Measurements from ENCODE around the gene CDKN3. TPM values are rescaled to one million over a fixed set of nuclear protein-coding genes. Genes with fewer than 3 reads are reported as not detected.
A peak's percentile ranks its signal among the peaks of the same experiment; 100 is the strongest.
"Not testable (repeated sequence)": the region's sequence is repeated elsewhere in the genome, so short reads cannot be mapped to it uniquely, and the experiment has no call there.

Gene CDKN3
- polyA plus RNA-seq, 1 donor: 15.1 TPM

- peak; percentile 12 to 37 for DNase-seq
- H3K4me3 ChIP-seq (ENCODE audit: low read length): no peak overlapping the region
- H3K9me3 ChIP-seq (ENCODE audit: control insufficient read depth, low read depth, low read length): no peaks in the 10 kb centered on the region
- H3K27ac ChIP-seq (ENCODE audit: low read length): no peak overlapping the region
- 40% methylated on average over 2 of the region's 7 CpGs for WGBS (ENCODE audit: insufficient coverage, low lambda C conversion rate)
- H3K4me1 ChIP-seq (ENCODE audit: control insufficient read depth, insufficient read depth, low read length): peaks cover 5% of the 10 kb centered on the region
- H3K27me3 ChIP-seq (ENCODE audit: control insufficient read depth, insufficient read depth, low read length): no peaks in the 10 kb centered on the region
- H3K36me3 ChIP-seq (ENCODE audit: control insufficient read depth, insufficient read depth, low read length): peaks cover 4% of the 10 kb centered on the region
Observed at GRCh38 chr14:54420478-54421142, 23.8 kb downstream of the CDKN3 start.

DNA sequence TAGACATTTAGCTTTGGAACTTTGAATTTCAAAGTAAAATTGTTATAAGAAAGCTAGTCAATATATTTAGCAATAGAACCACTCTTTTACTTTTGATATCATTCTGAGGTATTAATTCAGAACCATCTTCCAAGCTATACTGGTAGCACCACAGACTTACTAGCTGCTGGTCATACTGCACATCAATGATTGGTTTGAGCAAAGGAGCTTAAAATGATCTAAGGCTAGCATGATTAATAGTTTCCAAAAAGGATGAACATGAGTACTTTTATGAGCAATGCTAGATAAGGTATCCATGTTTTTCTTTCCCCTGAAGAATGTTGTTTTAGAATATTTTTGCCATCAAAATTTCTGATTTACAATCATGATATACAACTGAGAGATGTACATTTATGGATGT lies 27.2 kb downstream of the CDKN3 start:
- Histone ChIP-seq H3K36me3 (ENCODE audit: control insufficient read depth, insufficient read depth, low read length) (peaks cover 12% of the 10 kb centered on the region), H3K9me3 (ENCODE audit: control insufficient read depth, low read depth, low read length) (no peaks in the 10 kb centered on the region)

GRCh38 chr14:54424479-54424901 lies 27.7 kb downstream of the CDKN3 start:
- peaks cover 5% of the 10 kb centered on the region for H3K4me1 ChIP-seq (ENCODE audit: control insufficient read depth, insufficient read depth, low read length)
- no peaks in the 10 kb centered on the region for H3K9me3 ChIP-seq (ENCODE audit: control insufficient read depth, low read depth, low read length)
- no peaks in the 10 kb centered on the region for H3K27me3 ChIP-seq (ENCODE audit: control insufficient read depth, insufficient read depth, low read length)
- no peak overlapping the region for H3K27ac ChIP-seq (ENCODE audit: low read length)
- H3K4me3 ChIP-seq (ENCODE audit: low read length): no peak overlapping the region
- peak in 1 of 2 donors; percentile 20 for DNase-seq
- peaks cover 15% of the 10 kb centered on the region for H3K36me3 ChIP-seq (ENCODE audit: control insufficient read depth, insufficient read depth, low read length)
- 34% methylated on average over 4 of the region's 4 CpGs for WGBS (ENCODE audit: insufficient coverage, low lambda C conversion rate)

More for the DNA sequence above, 27.2 kb downstream of the CDKN3 start:
- Histone ChIP-seq H3K4me3 (ENCODE audit: low read length) (no peak overlapping the region), H3K4me1 (ENCODE audit: control insufficient read depth, insufficient read depth, low read length) (peaks cover 5% of the 10 kb centered on the region), H3K27ac (ENCODE audit: low read length) (no peak overlapping the region), H3K27me3 (ENCODE audit: control insufficient read depth, insufficient read depth, low read length) (no peaks in the 10 kb centered on the region)
- DNase-seq: no peak

- Histone ChIP-seq H3K4me1 (ENCODE audit: control insufficient read depth, insufficient read depth, low read length) (peaks cover 5% of the 10 kb centered on the region), H3K27me3 (ENCODE audit: control insufficient read depth, insufficient read depth, low read length) (no peaks in the 10 kb centered on the region), H3K9me3 (ENCODE audit: control insufficient read depth, low read depth, low read length) (no peaks in the 10 kb centered on the region), H3K4me3 (ENCODE audit: low read length) (no peak overlapping the region), H3K27ac (ENCODE audit: low read length) (no peak overlapping the region), H3K36me3 (ENCODE audit: control insufficient read depth, insufficient read depth, low read length) (peaks cover 21% of the 10 kb centered on the region)
- whole genome bisulfite sequencing (ENCODE audit: insufficient coverage, low lambda C conversion rate): no CpG with 5 or more reads among the region's 2 CpGs
- DNase-seq: peak in 1 of 2 donors; percentile 22
Observed at GRCh38 chr14:54425068-54425467, 28.3 kb downstream of the CDKN3 start.

GRCh38 chr14:54425537-54426274 lies 28.9 kb downstream of the CDKN3 start:
- no peak for DNase-seq
- peaks cover 5% of the 10 kb centered on the region for H3K4me1 ChIP-seq (ENCODE audit: control insufficient read depth, insufficient read depth, low read length)
- no CpG with 5 or more reads among the region's 3 CpGs for WGBS (ENCODE audit: insufficient coverage, low lambda C conversion rate)
- H3K27me3 ChIP-seq (ENCODE audit: control insufficient read depth, insufficient read depth, low read length): no peaks in the 10 kb centered on the region
- H3K27ac ChIP-seq (ENCODE audit: low read length): no peak overlapping the region
- no peaks in the 10 kb centered on the region for H3K9me3 ChIP-seq (ENCODE audit: control insufficient read depth, low read depth, low read length)
- no peak overlapping the region for H3K4me3 ChIP-seq (ENCODE audit: low read length)
- H3K36me3 ChIP-seq (ENCODE audit: control insufficient read depth, insufficient read depth, low read length): peaks cover 25% of the 10 kb centered on the region

DNA sequence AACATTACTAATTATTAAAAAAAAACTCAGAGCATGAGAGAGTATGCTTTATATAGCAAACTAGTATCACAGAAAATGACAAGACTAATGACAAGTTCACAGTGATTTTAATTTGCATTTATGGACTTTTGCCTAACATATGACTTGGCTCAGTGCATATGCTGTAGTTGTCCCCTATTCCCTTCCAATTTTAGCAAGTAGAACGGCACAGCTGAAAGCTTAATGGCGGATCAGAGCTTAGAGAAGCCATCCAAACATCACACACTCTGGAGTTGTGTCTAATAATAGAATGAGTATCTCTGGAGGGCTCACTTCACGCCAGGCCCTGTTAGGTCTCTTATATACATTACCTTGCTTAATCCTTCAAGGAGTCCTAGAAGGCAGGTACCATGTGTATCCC lies 31.1 kb downstream of the CDKN3 start:
- H3K36me3 ChIP-seq (ENCODE audit: control insufficient read depth, insufficient read depth, low read length): peaks cover 25% of the 10 kb centered on the region
- no peaks in the 10 kb centered on the region for H3K27me3 ChIP-seq (ENCODE audit: control insufficient read depth, insufficient read depth, low read length)
- no peak overlapping the region for H3K4me3 ChIP-seq (ENCODE audit: low read length)
- no peaks in the 10 kb centered on the region for H3K9me3 ChIP-seq (ENCODE audit: control insufficient read depth, low read depth, low read length)
- H3K27ac ChIP-seq (ENCODE audit: low read length): no peak overlapping the region
- DNase-seq: no peak
- 100% methylated on average over 1 of the region's 3 CpGs for WGBS (ENCODE audit: insufficient coverage, low lambda C conversion rate)
- peaks cover 7% of the 10 kb centered on the region for H3K4me1 ChIP-seq (ENCODE audit: control insufficient read depth, insufficient read depth, low read length)

- Histone ChIP-seq H3K4me1 (ENCODE audit: control insufficient read depth, insufficient read depth, low read length) (peaks cover 7% of the 10 kb centered on the region), H3K27ac (ENCODE audit: low read length) (no peak overlapping the region), H3K4me3 (ENCODE audit: low read length) (no peak overlapping the region), H3K36me3 (ENCODE audit: control insufficient read depth, insufficient read depth, low read length) (peaks cover 25% of the 10 kb centered on the region), H3K9me3 (ENCODE audit: control insufficient read depth, low read depth, low read length) (no peaks in the 10 kb centered on the region), H3K27me3 (ENCODE audit: control insufficient read depth, insufficient read depth, low read length) (no peaks in the 10 kb centered on the region)
- WGBS (ENCODE audit: insufficient coverage, low lambda C conversion rate): no CpG with 5 or more reads among the region's 2 CpGs
- DNase-seq: no peak
Observed at GRCh38 chr14:54428527-54428926, 31.7 kb downstream of the CDKN3 start.

DNA sequence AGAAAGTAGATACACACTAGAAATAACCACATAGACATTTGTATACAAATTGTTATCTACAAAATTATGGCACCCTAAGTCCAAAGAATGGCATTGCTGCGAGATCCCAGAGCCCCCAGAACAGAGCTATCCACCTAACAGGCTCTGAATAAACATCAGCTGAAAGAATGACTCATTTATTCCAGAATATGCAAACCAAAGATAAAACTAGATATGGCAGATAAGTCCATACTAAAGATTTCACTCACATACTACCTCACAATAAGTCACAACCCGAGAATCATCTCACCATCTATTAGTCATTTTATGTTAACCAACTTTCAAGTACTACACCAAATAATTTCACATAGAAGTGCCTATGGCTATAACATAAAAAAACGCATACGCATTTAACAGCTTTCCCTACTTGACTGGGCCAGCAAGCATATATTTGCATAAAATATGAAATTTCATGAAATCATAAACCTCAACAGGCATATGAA lies 38.7 kb downstream of the CDKN3 start:
- Histone ChIP-seq H3K27ac (ENCODE audit: low read length) (no peak overlapping the region), H3K4me1 (ENCODE audit: control insufficient read depth, insufficient read depth, low read length) (peaks cover 2% of the 10 kb centered on the region)

GRCh38 chr14:54437954-54438353 lies 41.1 kb downstream of the CDKN3 start:
- H3K9me3 ChIP-seq (ENCODE audit: control insufficient read depth, low read depth, low read length); H3K27me3 ChIP-seq (ENCODE audit: control insufficient read depth, insufficient read depth, low read length); H3K36me3 ChIP-seq (ENCODE audit: control insufficient read depth, insufficient read depth, low read length); DNase-seq; H3K4me3 ChIP-seq (ENCODE audit: low read length); H3K4me1 ChIP-seq (ENCODE audit: control insufficient read depth, insufficient read depth, low read length); H3K27ac ChIP-seq (ENCODE audit: low read length): not testable (repeated sequence)
- WGBS (ENCODE audit: insufficient coverage, low lambda C conversion rate): no CpG with 5 or more reads among the region's 4 CpGs

More for the DNA sequence above, 38.7 kb downstream of the CDKN3 start:
- Histone ChIP-seq H3K36me3 (ENCODE audit: control insufficient read depth, insufficient read depth, low read length) (peaks cover 6% of the 10 kb centered on the region), H3K27me3 (ENCODE audit: control insufficient read depth, insufficient read depth, low read length) (no peaks in the 10 kb centered on the region), H3K9me3 (ENCODE audit: control insufficient read depth, low read depth, low read length) (no peaks in the 10 kb centered on the region), H3K4me3 (ENCODE audit: low read length) (no peak overlapping the region)
- peak in 1 of 2 donors; percentile 19 for DNase-seq
- 87% methylated on average over 3 of the region's 4 CpGs for WGBS (ENCODE audit: insufficient coverage, low lambda C conversion rate)

GRCh38 chr14:54438703-54439102 lies 41.9 kb downstream of the CDKN3 start:
- H3K4me1 ChIP-seq (ENCODE audit: control insufficient read depth, insufficient read depth, low read length): no peaks in the 10 kb centered on the region
- WGBS (ENCODE audit: insufficient coverage, low lambda C conversion rate): no CpG with 5 or more reads among the region's 4 CpGs
- H3K27ac ChIP-seq (ENCODE audit: low read length): no peak overlapping the region
- H3K9me3 ChIP-seq (ENCODE audit: control insufficient read depth, low read depth, low read length): no peaks in the 10 kb centered on the region
- no peaks in the 10 kb centered on the region for H3K27me3 ChIP-seq (ENCODE audit: control insufficient read depth, insufficient read depth, low read length)
- peaks cover 5% of the 10 kb centered on the region for H3K36me3 ChIP-seq (ENCODE audit: control insufficient read depth, insufficient read depth, low read length)
- DNase-seq: no peak
- no peak overlapping the region for H3K4me3 ChIP-seq (ENCODE audit: low read length)
